ENCODE results near the gene TOP1.

Gene TOP1

GRCh38 chr20:41004531-41005360 is 23.9 kb upstream of the TOP1 start:
- no peak for DNase-seq

- DNase-seq: no peak
These were observed 23.3 kb upstream of the TOP1 start for GRCh38 chr20:41005361-41005729.

GRCh38 chr20:41006126-41006935 is 22.3 kb upstream of the TOP1 start:
- DNase-seq: no peak

- no peak for DNase-seq
These were observed 21.6 kb upstream of the TOP1 start for GRCh38 chr20:41006936-41007474.

- no peak for DNase-seq
These were observed 21.1 kb upstream of the TOP1 start for GRCh38 chr20:41007481-41007880.

- no peak for DNase-seq
These were observed 18.7 kb upstream of the TOP1 start for GRCh38 chr20:41009946-41010345.

GRCh38 chr20:41011551-41012067 is 17.0 kb upstream of the TOP1 start:
- no peak for DNase-seq

- no peak for DNase-seq
These were observed 14.0 kb upstream of the TOP1 start for GRCh38 chr20:41014561-41015088.

GRCh38 chr20:41017448-41018042 is 11.1 kb upstream of the TOP1 start:
- no peak for DNase-seq

- no peak for DNase-seq
These were observed 10.5 kb upstream of the TOP1 start for GRCh38 chr20:41018153-41018552.

GRCh38 chr20:41023549-41023948 is 5.1 kb upstream of the TOP1 start:
- DNase-seq: no peak

- DNase-seq: no peak
These were observed 1.3 kb upstream of the TOP1 start for GRCh38 chr20:41027366-41027765.

GRCh38 chr20:41027872-41028358 is 707 bp upstream of the TOP1 start:
- no peak for DNase-seq

GRCh38 chr20:41029150-41029901 is 704 bp downstream of the TOP1 start:
- peak; percentile 60 for DNase-seq

GRCh38 chr20:41030061-41030460 is 1.4 kb downstream of the TOP1 start:
- DNase-seq: no peak

GRCh38 chr20:41030531-41031242 is 2.1 kb downstream of the TOP1 start:
- no peak for DNase-seq

GRCh38 chr20:41031243-41031619 is 2.6 kb downstream of the TOP1 start:
- DNase-seq: no peak

- no peak for DNase-seq
These were observed 3.6 kb downstream of the TOP1 start for GRCh38 chr20:41032271-41032670.

- peak; percentile 92 for DNase-seq
These were observed 5.6 kb downstream of the TOP1 start for GRCh38 chr20:41034239-41034638.

GRCh38 chr20:41035207-41035606 is 6.6 kb downstream of the TOP1 start:
- no peak for DNase-seq

- DNase-seq: no peak
These were observed 8.6 kb downstream of the TOP1 start for GRCh38 chr20:41037179-41037578.
